Activated CD8-positive, alpha-beta T cell treated with anti-CD3 and anti-CD28 coated beads for 36 hours (primary cell): ENCODE measurements around the gene SARM1. TPM values are rescaled to one million over a fixed set of nuclear protein-coding genes. Genes with fewer than 3 reads are reported as not detected.
A peak's percentile ranks its signal among the peaks of the same experiment; 100 is the strongest.

ENCODE experiments used
- ATAC-seq: fragments of 200-7000 bp; cut with Tn5 transposase; one replicate; pipeline ENCODE4 v1.10.0; 2021; ENCODE audit warnings: mild to moderate bottlenecking, moderate library complexity
- CTCF ChIA-PET: fragments of 350-600 bp; sonication (Branson Sonifier 250); formaldehyde crosslinking; loops from one replicate; lab custom pipeline; 2021; ENCODE audit warnings: antibody characterized with exemption; lab: Charles Lee
- POLR2A ChIA-PET: fragments of 350-600 bp; sonication (Branson Sonifier 250); formaldehyde crosslinking; loops from one replicate; lab custom pipeline; 2021; ENCODE audit warnings: antibody characterized with exemption; lab: Charles Lee
- DNase-seq: peaks from one replicate; pipeline ENCODE4 v3.0.0-alpha.2; 2020
- H3K27ac Mint-ChIP-seq: one replicate; pipeline ENCODE4 v1.8.0; 2021; ENCODE audit warnings: mild to moderate bottlenecking, mixed read lengths
- H3K27me3 Mint-ChIP-seq: one replicate; pipeline ENCODE4 v1.8.0; 2021; ENCODE audit warnings: mixed read lengths
- H3K36me3 Mint-ChIP-seq: one replicate; pipeline ENCODE4 v1.8.0; 2021; ENCODE audit warnings: low read depth, mixed read lengths
- H3K4me1 Mint-ChIP-seq: one replicate; pipeline ENCODE4 v1.8.0; 2021; ENCODE audit warnings: low read depth, mixed read lengths
- H3K4me3 Mint-ChIP-seq: one replicate; pipeline ENCODE4 v1.8.0; 2021; ENCODE audit warnings: mild to moderate bottlenecking, moderate library complexity, mixed read lengths
- H3K9me3 Mint-ChIP-seq: one replicate; pipeline ENCODE4 v1.8.0; 2021; ENCODE audit warnings: mixed read lengths
- intact Hi-C: fragments of 100-400 bp; cut with micrococcal nuclease; formaldehyde crosslinking; loops from one replicate; pipeline ENCODE4 v1.10.0; 2022
- total RNA-seq, 2 experiments: library from RNA; stranded (reverse); gene quantifications; one replicate each; pipeline ENCODE4 v1.2.3, GENCODE V29; 2021
- TF ChIP-seq, protein P1 (sequence below): fragments of 200-600 bp; IDR thresholded peaks from one replicate; pipeline ENCODE4 v1.8.0; 2022; ENCODE audit warnings: antibody characterized with exemption, mild to moderate bottlenecking

SARM1 gene
- total RNA-seq, 2 experiments from 2014 or later, result 16.7 to 19.8 TPM

DNA sequence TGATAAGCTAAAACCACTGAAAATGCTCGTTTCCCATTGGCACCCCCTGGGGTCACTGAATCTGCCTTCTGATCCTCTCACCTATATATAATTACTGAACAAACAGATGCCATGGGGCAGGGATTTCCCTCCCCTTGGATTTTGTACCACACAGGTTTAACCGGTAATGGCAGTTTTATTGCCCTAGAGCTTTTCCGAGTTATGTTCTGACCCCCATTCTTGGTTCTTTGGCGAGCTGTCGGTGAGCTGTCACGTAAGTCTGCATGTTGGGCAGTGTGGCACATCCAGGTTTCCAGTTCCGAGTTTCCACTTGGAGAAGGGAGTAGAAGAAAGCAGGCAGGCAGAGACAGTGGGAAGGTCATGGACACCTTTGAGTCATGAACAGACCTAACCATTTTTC is 45.4 kb upstream of the SARM1 start:
- peaks cover 29% of the 10 kb centered on the region for H3K36me3 Mint-ChIP-seq
- H3K4me3 Mint-ChIP-seq, result no peak overlapping the region
- TF ChIP-seq, protein P1, sequence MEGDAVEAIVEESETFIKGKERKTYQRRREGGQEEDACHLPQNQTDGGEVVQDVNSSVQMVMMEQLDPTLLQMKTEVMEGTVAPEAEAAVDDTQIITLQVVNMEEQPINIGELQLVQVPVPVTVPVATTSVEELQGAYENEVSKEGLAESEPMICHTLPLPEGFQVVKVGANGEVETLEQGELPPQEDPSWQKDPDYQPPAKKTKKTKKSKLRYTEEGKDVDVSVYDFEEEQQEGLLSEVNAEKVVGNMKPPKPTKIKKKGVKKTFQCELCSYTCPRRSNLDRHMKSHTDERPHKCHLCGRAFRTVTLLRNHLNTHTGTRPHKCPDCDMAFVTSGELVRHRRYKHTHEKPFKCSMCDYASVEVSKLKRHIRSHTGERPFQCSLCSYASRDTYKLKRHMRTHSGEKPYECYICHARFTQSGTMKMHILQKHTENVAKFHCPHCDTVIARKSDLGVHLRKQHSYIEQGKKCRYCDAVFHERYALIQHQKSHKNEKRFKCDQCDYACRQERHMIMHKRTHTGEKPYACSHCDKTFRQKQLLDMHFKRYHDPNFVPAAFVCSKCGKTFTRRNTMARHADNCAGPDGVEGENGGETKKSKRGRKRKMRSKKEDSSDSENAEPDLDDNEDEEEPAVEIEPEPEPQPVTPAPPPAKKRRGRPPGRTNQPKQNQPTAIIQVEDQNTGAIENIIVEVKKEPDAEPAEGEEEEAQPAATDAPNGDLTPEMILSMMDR, result no peak
- ChIA-PET POLR2A (interaction anchor here (0.6 to 1.9 kb wide), 4 partner anchors 9 to 65 kb away, joined by 3 to 11 read pairs (median 4); partner anchors contain the start of genes IFT20 and TNFAIP1), CTCF (interaction anchor here (1.1 kb wide), 2 partner anchors 9 to 19 kb away, joined by 3 read pairs; partner anchors contain the start of genes IFT20 and TNFAIP1)
- no peak for DNase-seq
- intact Hi-C loops, result no loop called here
- H3K27ac Mint-ChIP-seq, result no peak overlapping the region
- no peaks in the 10 kb centered on the region for H3K27me3 Mint-ChIP-seq
- no peak for ATAC-seq
- H3K4me1 Mint-ChIP-seq, result peaks cover 24% of the 10 kb centered on the region
- no peaks in the 10 kb centered on the region for H3K9me3 Mint-ChIP-seq

DNA sequence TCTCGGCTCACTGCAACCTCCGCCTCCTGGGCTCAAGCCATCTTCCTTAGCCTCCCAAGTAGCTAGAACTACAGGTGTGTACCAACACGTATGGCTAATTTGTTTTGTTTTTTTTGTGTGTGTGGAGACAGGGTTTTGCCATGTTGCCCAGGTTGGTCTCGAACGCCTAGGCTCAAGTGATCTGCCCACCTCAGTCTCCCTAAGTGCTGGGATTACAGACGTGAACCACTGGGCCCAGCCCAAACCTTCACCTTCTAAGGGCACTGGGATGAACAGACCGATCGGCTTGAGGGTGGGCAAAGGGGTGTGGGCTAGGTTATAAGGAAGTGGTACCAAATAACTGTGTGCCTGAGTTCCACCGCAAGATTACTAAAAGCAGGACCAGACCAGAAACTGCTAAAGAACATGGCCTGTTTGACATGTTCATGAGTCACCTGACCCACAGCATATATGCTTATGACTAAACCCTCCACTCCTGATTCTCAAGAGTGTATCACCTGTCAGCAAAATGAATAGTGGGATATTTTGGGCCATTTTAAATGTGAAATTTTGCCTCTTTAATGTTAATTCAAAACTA is 44.4 kb upstream of the SARM1 start:
- POLR2A ChIA-PET, result interaction anchor here (0.6 to 5.8 kb wide), 4 partner anchors 8 to 631 kb away, joined by 3 to 51 read pairs (median 8); partner anchors contain the start of genes IFT20, TMEM97 and TNFAIP1
- TF ChIP-seq, protein P1, result no peak
- CTCF ChIA-PET, result no interaction called here
- intact Hi-C loops, result no loop called here
- no peaks in the 10 kb centered on the region for H3K27me3 Mint-ChIP-seq
- H3K4me1 Mint-ChIP-seq, result peaks cover 18% of the 10 kb centered on the region
- H3K36me3 Mint-ChIP-seq, result peaks cover 22% of the 10 kb centered on the region
- ATAC-seq, result peak; percentile 85
- H3K27ac Mint-ChIP-seq, result peak overlapping the region; percentile 49
- no peaks in the 10 kb centered on the region for H3K9me3 Mint-ChIP-seq
- peak; percentile 25 for DNase-seq
- no peak overlapping the region for H3K4me3 Mint-ChIP-seq

DNA sequence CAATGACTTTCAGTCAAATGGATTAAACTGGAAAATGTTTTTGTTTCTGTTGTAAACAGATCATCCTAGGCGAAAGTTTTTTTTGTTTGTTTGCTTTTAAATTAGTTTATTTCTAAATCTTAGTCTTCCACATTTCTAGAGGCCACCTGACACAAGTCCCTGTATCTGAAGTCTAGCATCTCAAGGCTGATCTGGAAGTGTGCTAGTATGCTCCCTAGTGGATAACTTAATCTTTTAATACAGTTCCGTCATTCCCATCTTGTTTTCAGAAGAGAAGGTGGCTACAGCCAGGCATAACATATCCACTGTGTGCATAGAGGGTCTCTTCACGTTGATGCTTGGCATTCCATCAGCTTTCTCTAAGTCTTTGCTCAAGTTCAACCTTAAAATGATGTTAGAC is 43.8 kb upstream of the SARM1 start:
- H3K4me3 Mint-ChIP-seq, result no peak overlapping the region
- H3K9me3 Mint-ChIP-seq, result no peaks in the 10 kb centered on the region
- TF ChIP-seq, protein P1, result no peak
- no peak for ATAC-seq
- no peak for DNase-seq
- peak overlapping the region; percentile 49 for H3K27ac Mint-ChIP-seq
- intact Hi-C loops, result no loop called here
- peaks cover 22% of the 10 kb centered on the region for H3K36me3 Mint-ChIP-seq
- ChIA-PET POLR2A (interaction anchor here (5.8 kb wide), 1 partner anchor 9 kb away, joined by 51 read pairs; the partner anchor contains the start of gene TMEM97), CTCF (interaction anchor here (0.9 kb wide), 1 partner anchor 8 kb away, joined by 3 read pairs; no protein-coding TSS in a partner anchor)
- H3K27me3 Mint-ChIP-seq, result no peaks in the 10 kb centered on the region
- H3K4me1 Mint-ChIP-seq, result peaks cover 18% of the 10 kb centered on the region

DNA sequence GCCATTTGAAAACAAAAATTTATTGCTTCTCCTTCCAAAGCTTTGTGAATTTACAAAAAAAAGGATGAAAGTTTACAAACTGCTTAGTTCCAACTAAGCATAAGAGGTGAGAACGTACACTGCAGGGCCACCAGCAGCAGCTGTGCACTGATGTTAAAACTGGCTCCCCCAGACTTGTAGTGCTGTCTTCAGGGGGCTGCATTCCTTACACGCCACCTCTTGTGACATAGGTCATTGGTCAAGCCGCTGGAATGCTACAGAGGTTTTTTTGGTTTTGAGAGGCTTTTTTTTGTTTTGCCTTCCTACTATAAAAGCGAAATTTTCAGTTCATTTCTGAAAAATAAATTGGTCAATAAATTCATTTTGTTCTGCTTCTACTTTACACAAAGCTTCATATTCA is 43.2 kb upstream of the SARM1 start:
- POLR2A ChIA-PET, result interaction anchor here (5.8 kb wide), 1 partner anchor 9 kb away, joined by 51 read pairs; the partner anchor contains the start of gene TMEM97
- H3K36me3 Mint-ChIP-seq, result peaks cover 22% of the 10 kb centered on the region
- H3K4me1 Mint-ChIP-seq, result peaks cover 18% of the 10 kb centered on the region
- no peaks in the 10 kb centered on the region for H3K27me3 Mint-ChIP-seq
- intact Hi-C loops, result no loop called here
- DNase-seq, result no peak
- no peaks in the 10 kb centered on the region for H3K9me3 Mint-ChIP-seq
- H3K4me3 Mint-ChIP-seq, result no peak overlapping the region
- CTCF ChIA-PET, result interaction anchor here (0.9 kb wide), 1 partner anchor 9 kb away, joined by 3 read pairs; no protein-coding TSS in a partner anchor
- TF ChIP-seq, protein P1, result no peak
- ATAC-seq, result no peak
- no peak overlapping the region for H3K27ac Mint-ChIP-seq

DNA sequence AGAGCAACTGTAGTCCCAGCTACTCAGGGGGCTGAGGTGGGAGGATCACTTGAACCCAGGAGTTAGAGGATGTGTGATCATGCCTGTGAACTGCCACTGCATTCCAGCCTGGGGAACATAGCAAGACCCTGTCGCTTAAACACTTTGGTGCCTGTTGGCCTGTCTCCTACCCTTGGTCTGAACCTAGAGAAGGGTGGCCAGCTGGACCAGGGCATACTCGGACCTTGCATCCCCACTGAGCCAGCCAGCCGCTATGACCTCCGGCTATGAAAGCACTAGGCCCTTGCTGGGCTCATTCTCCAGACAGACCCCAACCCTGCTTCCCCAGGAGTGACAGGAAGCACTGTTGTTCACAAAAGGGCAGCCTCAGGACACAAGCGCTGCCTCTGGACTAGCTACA is 40.8 kb upstream of the SARM1 start:
- peaks cover 29% of the 10 kb centered on the region for H3K4me1 Mint-ChIP-seq
- no peaks in the 10 kb centered on the region for H3K27me3 Mint-ChIP-seq
- ATAC-seq (no peak), DNase-seq (no peak)
- intact Hi-C loops, result no loop called here
- peaks cover 19% of the 10 kb centered on the region for H3K36me3 Mint-ChIP-seq
- no peak overlapping the region for H3K27ac Mint-ChIP-seq
- CTCF ChIA-PET, result interaction anchor here (0.9 to 1.1 kb wide), 2 partner anchors 11 to 79 kb away, joined by 3 to 4 read pairs; no protein-coding TSS in a partner anchor
- H3K4me3 Mint-ChIP-seq, result no peak overlapping the region
- no peaks in the 10 kb centered on the region for H3K9me3 Mint-ChIP-seq
- TF ChIP-seq, protein P1, result no peak
- POLR2A ChIA-PET, result interaction anchor here (0.9 to 5.8 kb wide), 4 partner anchors 12 to 69 kb away, joined by 3 to 51 read pairs (median 4); partner anchors contain the start of gene TMEM97
